Naive thymus-derived CD4-positive, alpha-beta T cell (primary cell): ENCODE data around the gene EEF1AKMT4. TPM values are rescaled to one million over a fixed set of nuclear protein-coding genes. Genes with fewer than 3 reads are reported as not detected.
"Not testable (repeated sequence)": the region's sequence is repeated elsewhere in the genome, so short reads cannot be mapped to it uniquely, and the experiment has no call there.

Experiments
- ATAC-seq: fragments of 150-1000 bp; cut with Tn5 transposase; 2 replicates; pipeline ENCODE4 v1.10.0; 2021; ENCODE audit warnings: mild to moderate bottlenecking, moderate library complexity
- CTCF ChIA-PET: fragments of 350-600 bp; sonication (Branson Sonifier 250); formaldehyde crosslinking; loops from one replicate; lab custom pipeline; 2021; ENCODE audit warnings: antibody characterized with exemption; lab: Charles Lee
- POLR2A ChIA-PET: fragments of 350-600 bp; sonication (Branson Sonifier 250); formaldehyde crosslinking; loops from one replicate; lab custom pipeline; 2021; ENCODE audit warnings: antibody characterized with exemption, inconsistent platforms; lab: Charles Lee
- DNase-seq, 9 donors: peaks; one replicate each; pipeline versions ENCODE4 v3.0.0 to v3.0.0-alpha.2; 2020 to 2022; ENCODE audit warnings: mixed read lengths in 1 of 9
- H3K27ac ChIP-seq: one replicate; pipeline ENCODE4 v1.7.0; 2013; ENCODE audit warnings: mild to moderate bottlenecking, low read depth, low read length, moderate library complexity
- H3K27me3 ChIP-seq, 2 donors: one replicate each; pipeline ENCODE4 v1.7.0; 2013; ENCODE audit warnings: low read length in 2 of 2, mild to moderate bottlenecking in 2 of 2, moderate library complexity in 2 of 2; ENCODE audit not compliant: control insufficient read depth in 2 of 2, insufficient read depth in 2 of 2
- H3K36me3 ChIP-seq, 3 experiments: 1 replicate in 2 of 3; 2 replicates in 1 of 3; pipeline ENCODE4 v1.7.0; 2013; ENCODE audit warnings: low read length in 3 of 3, mild to moderate bottlenecking in 3 of 3, moderate library complexity in 1 of 3; ENCODE audit not compliant: insufficient read depth in 3 of 3, control insufficient read depth in 2 of 3
- H3K4me1 ChIP-seq, 2 donors: one replicate each; pipeline ENCODE4 v1.7.0; 2013; ENCODE audit warnings: low read length in 2 of 2, mild to moderate bottlenecking in 2 of 2, moderate library complexity in 1 of 2; ENCODE audit not compliant: control insufficient read depth in 2 of 2, insufficient read depth in 2 of 2
- H3K4me3 ChIP-seq: 2 replicates; pipeline ENCODE4 v1.7.0; 2013; ENCODE audit warnings: mild to moderate bottlenecking, low read length
- H3K9me3 ChIP-seq, 3 experiments: 1 replicate in 2 of 3; 2 replicates in 1 of 3; pipeline ENCODE4 v1.7.0; 2013; ENCODE audit warnings: low read length in 3 of 3; ENCODE audit not compliant: control insufficient read depth in 2 of 3
- H3K27ac Mint-ChIP-seq, 9 donors: one replicate each; pipeline ENCODE4 v1.8.0; 2020 to 2022; ENCODE audit warnings: mixed read lengths in 9 of 9, mild to moderate bottlenecking in 8 of 9, moderate library complexity in 5 of 9, inconsistent platforms in 2 of 9
- H3K27me3 Mint-ChIP-seq, 5 donors: one replicate each; pipeline ENCODE4 v1.8.0; 2021 to 2022; ENCODE audit warnings: mixed read lengths in 5 of 5, mild to moderate bottlenecking in 1 of 5
- H3K36me3 Mint-ChIP-seq, 5 donors: one replicate each; pipeline ENCODE4 v1.8.0; 2020 to 2022; ENCODE audit warnings: mixed read lengths in 5 of 5, mild to moderate bottlenecking in 3 of 5, inconsistent platforms in 1 of 5
- H3K4me1 Mint-ChIP-seq, 7 donors: one replicate each; pipeline ENCODE4 v1.8.0; 2020 to 2022; ENCODE audit warnings: mixed read lengths in 7 of 7, mild to moderate bottlenecking in 3 of 7, inconsistent platforms in 1 of 7
- H3K4me3 Mint-ChIP-seq, 10 donors: one replicate each; pipeline ENCODE4 v1.8.0; 2020 to 2022; ENCODE audit warnings: mild to moderate bottlenecking in 10 of 10, mixed read lengths in 10 of 10, moderate library complexity in 6 of 10, inconsistent platforms in 2 of 10
- H3K9me3 Mint-ChIP-seq, 11 donors: one replicate each; pipeline ENCODE4 v1.8.0; 2020 to 2022; ENCODE audit warnings: mixed read lengths in 11 of 11, mild to moderate bottlenecking in 4 of 11, inconsistent platforms in 1 of 11, moderate library complexity in 1 of 11
- intact Hi-C, 2 donors: fragments of 100-400 bp; cut with micrococcal nuclease; formaldehyde crosslinking; loops; one replicate each; pipeline ENCODE4 v1.15.1; 2023
- polyA plus RNA-seq, 2 donors: library from polyadenylated mRNA; unstranded; fragments of 300-500 nt; fragmentation: Illumina TruSeq; gene quantifications; one replicate each; pipeline ENCODE4 v1.2.3, GENCODE V29; 2021
- total RNA-seq, 6 experiments: library from RNA in 5 of 6; stranded (reverse) in 5 of 6; gene quantifications; 1 replicate in 5 of 6; 2 replicates in 1 of 6; pipeline ENCODE4 v1.2.3 and lab custom pipeline; 2021 to 2026

Gene EEF1AKMT4
- total and polyA plus RNA-seq, 7 experiments from 2014 or later: 0.27 to 6.6 (median 2.3) TPM

- Histone ChIP-seq H3K36me3 (no peaks in the 10 kb centered on the region), H3K27ac (no peak overlapping the region), H3K9me3 (no peaks in the 10 kb centered on the region), H3K4me1 (peaks cover 15 to 20% of the 10 kb centered on the region in 2 donors), H3K27me3 (peaks cover 0 to 18% of the 10 kb centered on the region in 2 donors), H3K4me3 (peak overlapping the region; percentile 26)
- Mint-ChIP-seq H3K9me3 (peaks cover 0 to 10% (median 5%) of the 10 kb centered on the region in 11 donors), H3K27ac (no peak overlapping the region), H3K36me3 (peaks cover 4 to 15% (median 6%) of the 10 kb centered on the region in 5 donors), H3K27me3 (peaks cover 45 to 63% (median 50%) of the 10 kb centered on the region in 5 donors), H3K4me3 (peak overlapping the region in 8 of 10 donors; percentile 21 to 98 (median 58)), H3K4me1 (peaks cover 18 to 27% (median 21%) of the 10 kb centered on the region in 7 donors)
- POLR2A ChIA-PET: interaction anchor here (0.9 kb wide), 1 partner anchor 13 kb away, joined by 3 read pairs; no protein-coding TSS in a partner anchor
- intact Hi-C loops: loop anchor here in 1 of 2 donors (5.0 kb wide), 1 partner anchor 35 kb away; the partner anchor contains the start of gene VWA5B2
- ATAC-seq (no peak), DNase-seq (no peak)
- CTCF ChIA-PET: interaction anchor here (0.6 kb wide), 1 partner anchor 173 kb away, joined by 3 read pairs; no protein-coding TSS in a partner anchor
These were observed 13.3 kb downstream of the EEF1AKMT4 start for GRCh38 chr3:184262764-184263179.

GRCh38 chr3:184267249-184267648 is 17.8 kb downstream of the EEF1AKMT4 start:
- H3K36me3 ChIP-seq, H3K4me1 ChIP-seq, ATAC-seq, H3K36me3 Mint-ChIP-seq, H3K4me1 Mint-ChIP-seq, H3K27ac Mint-ChIP-seq, CTCF ChIA-PET, DNase-seq, H3K9me3 ChIP-seq, intact Hi-C loops, H3K27ac ChIP-seq, H3K4me3 Mint-ChIP-seq, H3K4me3 ChIP-seq: not testable (repeated sequence)
- H3K27me3 ChIP-seq: peaks cover 0 to 15% of the 10 kb centered on the region in 2 donors
- H3K9me3 Mint-ChIP-seq: peaks cover 0 to 14% (median 6%) of the 10 kb centered on the region in 11 donors
- POLR2A ChIA-PET: interaction anchor here (1.4 kb wide), 1 partner anchor 11 kb away, joined by 4 read pairs; no protein-coding TSS in a partner anchor
- peaks cover 41 to 57% (median 50%) of the 10 kb centered on the region in 5 donors for H3K27me3 Mint-ChIP-seq

GRCh38 chr3:184272269-184272668 is 22.8 kb downstream of the EEF1AKMT4 start:
- CTCF ChIA-PET: interaction anchor here (0.6 kb wide), 1 partner anchor 689 kb away, joined by 4 read pairs; no protein-coding TSS in a partner anchor
- Histone ChIP-seq H3K9me3 (no peaks in the 10 kb centered on the region), H3K4me1 (no peaks in the 10 kb centered on the region), H3K27ac (no peak overlapping the region), H3K36me3 (no peaks in the 10 kb centered on the region), H3K27me3 (no peaks in the 10 kb centered on the region), H3K4me3 (no peak overlapping the region)
- ATAC-seq: no peak
- DNase-seq: no peak
- no peak overlapping the region for H3K27ac Mint-ChIP-seq
- H3K9me3 Mint-ChIP-seq: peaks cover 0 to 12% (median 3%) of the 10 kb centered on the region in 11 donors
- H3K4me3 Mint-ChIP-seq: no peak overlapping the region
- peaks cover 0 to 8% (median 3%) of the 10 kb centered on the region in 7 donors for H3K4me1 Mint-ChIP-seq
- POLR2A ChIA-PET: no interaction called here
- H3K27me3 Mint-ChIP-seq: peaks cover 36 to 62% (median 46%) of the 10 kb centered on the region in 5 donors
- peaks cover 0 to 3% (median 0%) of the 10 kb centered on the region in 5 donors for H3K36me3 Mint-ChIP-seq
- intact Hi-C loops: no loop called here

GRCh38 chr3:184275381-184275701 is 25.9 kb downstream of the EEF1AKMT4 start:
- CTCF ChIA-PET: no interaction called here
- Mint-ChIP-seq H3K27me3 (peaks cover 38 to 62% (median 46%) of the 10 kb centered on the region in 5 donors), H3K9me3 (peaks cover 0 to 6% (median 0%) of the 10 kb centered on the region in 11 donors), H3K27ac (no peak overlapping the region), H3K4me1 (peaks cover 0 to 8% (median 3%) of the 10 kb centered on the region in 7 donors), H3K36me3 (no peaks in the 10 kb centered on the region), H3K4me3 (peak overlapping the region in 6 of 10 donors; percentile 2 to 69 (median 36))
- no peak overlapping the region for H3K4me3 ChIP-seq
- ATAC-seq: no peak
- intact Hi-C loops: no loop called here
- H3K27ac ChIP-seq: no peak overlapping the region
- H3K27me3 ChIP-seq: peaks cover 0 to 3% of the 10 kb centered on the region in 2 donors
- no peak for DNase-seq
- H3K4me1 ChIP-seq: no peaks in the 10 kb centered on the region
- POLR2A ChIA-PET: no interaction called here
- H3K9me3 ChIP-seq: no peaks in the 10 kb centered on the region
- H3K36me3 ChIP-seq: no peaks in the 10 kb centered on the region

GRCh38 chr3:184275961-184276910 is 26.8 kb downstream of the EEF1AKMT4 start, which contains the start of gene ECE2:
Gene ECE2 (plus strand): TSS chr3:184276022. CDS start chr3:184276154, 132 bp downstream.
- Histone ChIP-seq H3K27ac (no peak within 1 kb of the TSS), H3K27me3 (peaks cover 0 to 3% of the 10 kb centered on the region in 2 donors), H3K9me3 (no peaks in the 10 kb centered on the region), H3K4me1 (no peaks in the 10 kb centered on the region), H3K36me3 (no peaks in the 10 kb centered on the region), H3K4me3 (no peak within 1 kb of the TSS)
- peaks cover 38 to 68% (median 46%) of the 10 kb centered on the region in 5 donors for H3K27me3 Mint-ChIP-seq
- no peak for DNase-seq
- H3K9me3 Mint-ChIP-seq: peaks cover 0 to 6% (median 0%) of the 10 kb centered on the region in 11 donors
- no peak for ATAC-seq
- ChIA-PET POLR2A (no interaction called here), CTCF (no interaction called here)
- peaks cover 0 to 8% (median 3%) of the 10 kb centered on the region in 7 donors for H3K4me1 Mint-ChIP-seq
- H3K27ac Mint-ChIP-seq: no peak within 1 kb of the TSS
- H3K4me3 Mint-ChIP-seq: peak within 1 kb of the TSS in 6 of 10 donors; percentile 2 to 69 (median 36)
- intact Hi-C loops: no loop called here
- H3K36me3 Mint-ChIP-seq: no peaks in the 10 kb centered on the region

GRCh38 chr3:184277366-184277765 is 27.9 kb downstream of the EEF1AKMT4 start:
- Histone ChIP-seq H3K36me3 (no peaks in the 10 kb centered on the region), H3K9me3 (no peaks in the 10 kb centered on the region), H3K4me3 (no peak overlapping the region), H3K4me1 (no peaks in the 10 kb centered on the region), H3K27me3 (peaks cover 0 to 3% of the 10 kb centered on the region in 2 donors), H3K27ac (no peak overlapping the region)
- POLR2A ChIA-PET: interaction anchor here (1.5 kb wide), 1 partner anchor 10 kb away, joined by 4 read pairs; no protein-coding TSS in a partner anchor
- DNase-seq (no peak), ATAC-seq (peak; percentile 24)
- no peak overlapping the region for H3K27ac Mint-ChIP-seq
- H3K4me3 Mint-ChIP-seq: peak overlapping the region in 1 of 10 donors; percentile 37
- peaks cover 34 to 57% (median 38%) of the 10 kb centered on the region in 5 donors for H3K27me3 Mint-ChIP-seq
- peaks cover 0 to 2% (median 0%) of the 10 kb centered on the region in 11 donors for H3K9me3 Mint-ChIP-seq
- intact Hi-C loops: no loop called here
- no peaks in the 10 kb centered on the region for H3K36me3 Mint-ChIP-seq
- CTCF ChIA-PET: interaction anchor here (0.6 kb wide), 1 partner anchor 54 kb away, joined by 4 read pairs; no protein-coding TSS in a partner anchor
- peaks cover 0 to 8% (median 3%) of the 10 kb centered on the region in 7 donors for H3K4me1 Mint-ChIP-seq
